OCI-M2 (cell line): ENCODE measurements around the gene SENP2.
"Not testable (repeated sequence)": the region's sequence is repeated elsewhere in the genome, so short reads cannot be mapped to it uniquely, and the experiment has no call there.

Experiments
- DNase-seq: peaks from one replicate; lab custom pipeline; 2025; ENCODE audit not compliant: unreplicated experiment; lab: John Stamatoyannopoulos, UW

Gene SENP2

GRCh38 chr3:185585518-185585858, 607 bp upstream of the SENP2 start:
- DNase-seq, result no peak

- no peak for DNase-seq
Measured at GRCh38 chr3:185586686-185587039, 568 bp downstream of the SENP2 start.

GRCh38 chr3:185594073-185594472, 8.0 kb downstream of the SENP2 start:
- no peak for DNase-seq

- DNase-seq, result no peak
Measured at GRCh38 chr3:185595526-185595925, 9.4 kb downstream of the SENP2 start.

- DNase-seq, result no peak
Measured at GRCh38 chr3:185605566-185605965, 19.5 kb downstream of the SENP2 start.

GRCh38 chr3:185606196-185606595, 20.1 kb downstream of the SENP2 start:
- no peak for DNase-seq

- DNase-seq, result no peak
Measured at GRCh38 chr3:185613016-185613415, 26.9 kb downstream of the SENP2 start.

- DNase-seq, result no peak
Measured at GRCh38 chr3:185623939-185624665, 38.0 kb downstream of the SENP2 start.

- no peak for DNase-seq
Measured at GRCh38 chr3:185625784-185626183, 39.7 kb downstream of the SENP2 start.

GRCh38 chr3:185629554-185630181, 43.6 kb downstream of the SENP2 start:
- DNase-seq, result no peak

GRCh38 chr3:185630182-185630622, 44.1 kb downstream of the SENP2 start:
- no peak for DNase-seq

GRCh38 chr3:185631108-185631507, 45.0 kb downstream of the SENP2 start:
- no peak for DNase-seq

- no peak for DNase-seq
Measured at GRCh38 chr3:185631508-185632206, 45.6 kb downstream of the SENP2 start.

GRCh38 chr3:185632996-185633395, 46.9 kb downstream of the SENP2 start:
- DNase-seq, result no peak

GRCh38 chr3:185637388-185637787, 51.3 kb downstream of the SENP2 start:
- DNase-seq, result no peak

- not testable (repeated sequence) for DNase-seq
Measured at GRCh38 chr3:185638651-185639050, 52.6 kb downstream of the SENP2 start.

- no peak for DNase-seq
Measured at GRCh38 chr3:185639632-185640206, 53.6 kb downstream of the SENP2 start.

GRCh38 chr3:185640308-185640707, 54.2 kb downstream of the SENP2 start:
- DNase-seq, result no peak

- not testable (repeated sequence) for DNase-seq
Measured at GRCh38 chr3:185645191-185645590, 59.1 kb downstream of the SENP2 start.

- no peak for DNase-seq
Measured at GRCh38 chr3:185645596-185646381, 59.7 kb downstream of the SENP2 start.
